SK-N-MC (cell line): Measurements from ENCODE around the gene SLC27A1.

ENCODE experiments used
- EZH2 ChIP-seq: fragments of 200-600 bp; sonication (generic); IDR thresholded peaks from one replicate; pipeline ENCODE4 v1.6.1; 2017; ENCODE audit warnings: antibody characterized with exemption
- POLR2AphosphoS5 ChIP-seq: IDR thresholded peaks from 2 replicates; pipeline ENCODE4 v1.6.1; 2012; ENCODE audit warnings: mild to moderate bottlenecking, low read depth, low read length, borderline replicate concordance

DNA sequence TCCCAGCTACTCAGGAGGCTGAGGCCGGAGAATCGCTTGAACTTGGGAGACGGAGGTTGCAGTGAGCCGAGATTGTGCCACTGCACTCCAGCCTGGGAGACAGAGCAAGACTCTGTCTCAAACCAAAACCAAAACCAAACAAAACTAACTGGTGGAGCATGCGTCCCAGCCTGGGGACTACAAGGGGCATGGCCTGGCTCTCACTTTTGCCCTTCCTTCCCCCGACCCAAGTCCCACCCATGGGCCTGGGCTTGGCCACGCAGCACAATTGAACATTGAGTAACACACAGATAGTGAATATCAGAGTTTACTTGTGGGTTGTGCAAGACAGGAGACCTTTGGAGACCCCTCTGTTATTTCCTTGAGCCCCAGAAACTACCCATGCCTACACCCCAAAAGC lies 35.1 kb upstream of the SLC27A1 start:
- no peak for TF ChIP-seq POLR2AphosphoS5
- no peak for TF ChIP-seq EZH2
